GM23338 (cell line): ENCODE measurements around the gene ALDH7A1. TPM values are rescaled to one million over a fixed set of nuclear protein-coding genes. Genes with fewer than 3 reads are reported as not detected.

Source experiments
- ATAC-seq: fragments of 200-7000 bp; cut with Tn5 transposase; 3 replicates; pipeline ENCODE4 v1.9.1; 2020
- DNase-seq: peaks from one replicate; pipeline ENCODE4 v3.0.0-alpha.2; 2015; ENCODE audit warnings: low spot score
- H2AFZ ChIP-seq: fragments of 200-600 bp; sonication (generic); 2 replicates; pipeline ENCODE4 v1.8.0; 2016; ENCODE audit warnings: antibody characterized with exemption, mild to moderate bottlenecking, moderate library complexity
- H3F3A ChIP-seq: fragments of 200-600 bp; sonication (generic); replicated peaks from 2 replicates; pipeline ENCODE4 v1.8.0; 2017; ENCODE audit warnings: antibody characterized with exemption, mixed run types, low read depth
- H3K27ac ChIP-seq: fragments of 200-600 bp; sonication (generic); 2 replicates; pipeline ENCODE4 v1.6.1; 2016; ENCODE audit warnings: low read depth
- H3K27me3 ChIP-seq: fragments of 200-600 bp; sonication (generic); 2 replicates; pipeline ENCODE4 v1.8.0; 2016; ENCODE audit warnings: mild to moderate bottlenecking, mixed run types, moderate library complexity; ENCODE audit not compliant: insufficient read depth
- H3K36me3 ChIP-seq: fragments of 200-600 bp; sonication (generic); 2 replicates; pipeline ENCODE4 v1.8.0; 2016; ENCODE audit warnings: mild to moderate bottlenecking; ENCODE audit not compliant: insufficient read depth
- H3K4me1 ChIP-seq: fragments of 200-600 bp; sonication (generic); 2 replicates; pipeline ENCODE4 v1.8.0; 2016; ENCODE audit warnings: mild to moderate bottlenecking, moderate library complexity; ENCODE audit not compliant: insufficient read depth
- H3K4me2 ChIP-seq: fragments of 200-600 bp; sonication (generic); 2 replicates; pipeline ENCODE4 v1.7.1; 2017; ENCODE audit warnings: mixed run types
- H3K4me3 ChIP-seq: fragments of 200-600 bp; sonication (generic); 2 replicates; pipeline ENCODE4 v1.6.1; 2016; ENCODE audit warnings: mixed run types
- H3K79me2 ChIP-seq: fragments of 200-600 bp; sonication (generic); replicated peaks from 2 replicates; pipeline ENCODE4 v1.8.0; 2017; ENCODE audit warnings: mild to moderate bottlenecking; ENCODE audit not compliant: insufficient read depth
- H3K9me2 ChIP-seq: fragments of 200-600 bp; sonication (generic); 2 replicates; pipeline ENCODE4 v1.8.0; 2017; ENCODE audit not compliant: insufficient read depth
- H4K20me1 ChIP-seq: fragments of 200-600 bp; sonication (generic); replicated peaks from 2 replicates; pipeline ENCODE4 v1.8.0; 2017; ENCODE audit warnings: mild to moderate bottlenecking; ENCODE audit not compliant: insufficient read depth
- H3K27ac Mint-ChIP-seq: 2 replicates; pipeline ENCODE4 v1.8.0; 2020; ENCODE audit warnings: inconsistent platforms, mild to moderate bottlenecking, moderate library complexity, mixed read lengths
- H3K27me3 Mint-ChIP-seq: 3 replicates; pipeline ENCODE4 v1.8.0; 2022; ENCODE audit warnings: low read depth, mild to moderate bottlenecking, moderate library complexity, mixed read lengths, inconsistent platforms; ENCODE audit not compliant: insufficient read depth, poor library complexity
- H3K36me3 Mint-ChIP-seq: 3 replicates; pipeline ENCODE4 v1.8.0; 2021; ENCODE audit warnings: low read depth, mild to moderate bottlenecking, inconsistent platforms, moderate library complexity, mixed read lengths
- H3K4me1 Mint-ChIP-seq: 3 replicates; pipeline ENCODE4 v1.8.0; 2020; ENCODE audit warnings: mild to moderate bottlenecking, inconsistent platforms, mixed read lengths
- H3K4me3 Mint-ChIP-seq: 3 replicates; pipeline ENCODE4 v1.8.0; 2021; ENCODE audit warnings: moderate library complexity, mild to moderate bottlenecking, inconsistent platforms, mixed read lengths
- H3K9me3 Mint-ChIP-seq: 3 replicates; pipeline ENCODE4 v1.8.0; 2020; ENCODE audit warnings: moderate library complexity, mild to moderate bottlenecking, inconsistent platforms, mixed read lengths
- CREB1 ChIP-seq: fragments of 250-450 bp; sonication (Bioruptor Pico); IDR thresholded peaks from 2 replicates; pipeline ENCODE4 v1.5.0; 2020; ENCODE audit warnings: low read depth, mild to moderate bottlenecking, moderate library complexity
- EZH2 ChIP-seq: fragments of 200-600 bp; sonication (generic); IDR thresholded peaks from one replicate; pipeline ENCODE4 v1.8.0; 2017; ENCODE audit warnings: antibody characterized with exemption, mild to moderate bottlenecking, low read depth; ENCODE audit not compliant: unreplicated experiment
- EZH2phosphoT487 ChIP-seq: fragments of 200-600 bp; sonication (generic); IDR thresholded peaks from one replicate; pipeline ENCODE4 v1.8.1; 2018; ENCODE audit warnings: antibody characterized with exemption; ENCODE audit not compliant: unreplicated experiment
- POLR2AphosphoS5 ChIP-seq: IDR thresholded peaks from 2 replicates; pipeline ENCODE4 v1.6.1; 2016; ENCODE audit warnings: antibody characterized with exemption, low read depth
- STAT1 ChIP-seq: IDR thresholded peaks from one replicate; pipeline ENCODE4 v1.6.1; 2016; ENCODE audit warnings: antibody characterized with exemption; ENCODE audit not compliant: unreplicated experiment
- ZNF331 ChIP-seq: fragments of 250-450 bp; sonication (Bioruptor Pico); IDR thresholded peaks from 2 replicates; pipeline ENCODE4 v1.5.0; 2020; ENCODE audit warnings: low read depth, mild to moderate bottlenecking, moderate library complexity
- ZNF462 ChIP-seq: fragments of 250-450 bp; sonication (Bioruptor Pico); IDR thresholded peaks from 2 replicates; pipeline ENCODE4 v1.5.0; 2020; ENCODE audit warnings: mild to moderate bottlenecking, moderate library complexity
- polyA plus RNA-seq: library from polyadenylated mRNA; unstranded; fragments of >200 nt; fragmentation: Nextera tagmentation; extraction: Ambion mirVana; gene quantifications from 2 replicates; pipeline ENCODE4 v1.2.1, GENCODE V29; 2016
- total RNA-seq: library from RNA; depleted of rRNA; stranded (reverse); fragments of >200 nt; shearing (Covaris generic); gene quantifications from 2 replicates; pipeline ENCODE4 v1.2.3, GENCODE V29; 2014

Gene ALDH7A1
- total and polyA plus RNA-seq, 2 experiments from 2014 or later = 122 to 198 TPM

GRCh38 chr5:126512451-126512850, 82.6 kb downstream of the ALDH7A1 start (continued):
- no peak for TF ChIP-seq ZNF462 (CRISPR knock-in tag)
- TF ChIP-seq CREB1 (CRISPR knock-in tag) = no peak
- TF ChIP-seq ZNF331 = no peak
- TF ChIP-seq EZH2 = no peak
- no peak for TF ChIP-seq STAT1
- no peak for TF ChIP-seq EZH2phosphoT487

GRCh38 chr5:126511961-126512360, 83.1 kb downstream of the ALDH7A1 start:
- H3K9me2 ChIP-seq = peaks cover 23% of the 10 kb centered on the region
- peaks cover 5% of the 10 kb centered on the region for H3K27me3 Mint-ChIP-seq
- H3K27me3 ChIP-seq = no peaks in the 10 kb centered on the region
- H3K9me3 Mint-ChIP-seq = no peaks in the 10 kb centered on the region
- no peaks in the 10 kb centered on the region for H3K79me2 ChIP-seq
- no peak overlapping the region for H3K27ac Mint-ChIP-seq
- no peak for ATAC-seq
- H3K4me3 ChIP-seq = no peak overlapping the region
- H3K4me1 ChIP-seq = no peaks in the 10 kb centered on the region
- H3K36me3 Mint-ChIP-seq = no peaks in the 10 kb centered on the region
- no peak overlapping the region for H3K4me2 ChIP-seq
- no peak overlapping the region for H2AFZ ChIP-seq
- DNase-seq = no peak
- H3K4me1 Mint-ChIP-seq = peaks cover 8% of the 10 kb centered on the region; the same call in 2 of the 3 replicates
- H4K20me1 ChIP-seq = no peaks in the 10 kb centered on the region
- H3F3A ChIP-seq = no peaks in the 10 kb centered on the region
- no peak overlapping the region for H3K4me3 Mint-ChIP-seq
- H3K36me3 ChIP-seq = no peaks in the 10 kb centered on the region
- no peak overlapping the region for H3K27ac ChIP-seq
- TF ChIP-seq POLR2AphosphoS5 (no peak), ZNF462 (CRISPR knock-in tag) (no peak), EZH2phosphoT487 (no peak), EZH2 (no peak)
